Sigmoid colon (tissue), 7 donors: ENCODE data around the gene OR11H6. TPM values are rescaled to one million over a fixed set of nuclear protein-coding genes. Genes with fewer than 3 reads are reported as not detected.
"Not testable (repeated sequence)": the region's sequence is repeated elsewhere in the genome, so short reads cannot be mapped to it uniquely, and the experiment has no call there.

Source experiments
- DNase-seq: peaks from one replicate; pipeline ENCODE4 v3.0.0-alpha.2; 2019
- H3K27ac ChIP-seq, 4 donors: fragments of 200-600 bp; sonication (generic); one replicate each; pipeline ENCODE4 v1.5.1; 2016 to 2019; ENCODE audit warnings: mild to moderate bottlenecking in 1 of 4
- H3K27me3 ChIP-seq, 3 donors: fragments of 200-600 bp; sonication (generic); one replicate each; pipeline ENCODE4 v1.5.1; 2019; ENCODE audit warnings: mild to moderate bottlenecking in 1 of 3
- H3K36me3 ChIP-seq, 4 donors: fragments of 200-600 bp; sonication (generic); one replicate each; pipeline ENCODE4 v1.5.1; 2016 to 2019
- H3K4me1 ChIP-seq, 4 donors: fragments of 200-600 bp; sonication (generic); one replicate each; pipeline ENCODE4 v1.5.1; 2017 to 2019
- H3K4me3 ChIP-seq, 4 donors: fragments of 200-600 bp; sonication (generic); one replicate each; pipeline ENCODE4 v1.5.1; 2017 to 2019; ENCODE audit warnings: mild to moderate bottlenecking in 2 of 4, moderate library complexity in 1 of 4
- H3K9me3 ChIP-seq, 4 donors: fragments of 200-600 bp in 3 of 4; sonication (generic) in 3 of 4; one replicate each; pipeline versions ENCODE4 v1.5.1 to v1.6.1; 2013 to 2019
- CTCF ChIP-seq, 4 experiments: fragments of 450-650 bp in 3 of 4; fragments of 200-600 bp in 1 of 4; IDR thresholded peaks; one replicate each; pipeline ENCODE4 v1.5.1; 2016 to 2019; ENCODE audit warnings: antibody characterized with exemption in 4 of 4, mild to moderate bottlenecking in 3 of 4, moderate library complexity in 2 of 4
- EP300 ChIP-seq, 4 donors: sonication (generic); formaldehyde crosslinking; IDR thresholded peaks; one replicate each; pipeline ENCODE4 v1.6.1; 2017; ENCODE audit warnings: antibody characterized with exemption in 4 of 4
- POLR2A ChIP-seq, 2 donors: fragments of 450-650 bp; IDR thresholded peaks; one replicate each; pipeline ENCODE4 v1.6.1; 2016; ENCODE audit warnings: antibody characterized with exemption in 2 of 2, mild to moderate bottlenecking in 2 of 2, moderate library complexity in 2 of 2
- POLR2AphosphoS5 ChIP-seq, 4 donors: sonication (generic); formaldehyde crosslinking; IDR thresholded peaks; one replicate each; pipeline ENCODE4 v1.6.1; 2017; ENCODE audit warnings: antibody characterized with exemption in 4 of 4
- WGBS, 2 donors: extraction: QIAGEN DNeasy Blood & Tissue Kit; methylation state at CpG; one replicate each; pipeline ENCODE4 v1.1.7; 2013; 5-methylcytosine and 5-hydroxymethylcytosine counted together
- intact Hi-C: fragments of 100-400 bp; cut with DNase I; formaldehyde crosslinking; loops from one replicate; pipeline ENCODE4 v1.15.1; 2023
- polyA plus RNA-seq, 3 donors: library from polyadenylated mRNA; stranded (reverse); fragments of 200-250 nt; gene quantifications; one replicate each; pipeline ENCODE4 v1.2.3, GENCODE V29; 2013
- small RNA-seq, 3 donors: library from RNA; depleted of rRNA; stranded (forward); fragments of <200 nt; gene quantifications; one replicate each; pipeline ENCODE3, GENCODE V24; 2016
- total RNA-seq, 4 donors: library from RNA; depleted of rRNA; stranded (reverse); fragments of >200 nt; gene quantifications; one replicate each; pipeline ENCODE4 v1.1.0, GENCODE V29; 2016
- donor health status: healthy with polysubstance abuse.
- donor health status: Bipolar disorder and iron deficiency.
- donor health status: healthy.

OR11H6 gene
- total and polyA plus RNA-seq, 7 donors = not detected

DNA sequence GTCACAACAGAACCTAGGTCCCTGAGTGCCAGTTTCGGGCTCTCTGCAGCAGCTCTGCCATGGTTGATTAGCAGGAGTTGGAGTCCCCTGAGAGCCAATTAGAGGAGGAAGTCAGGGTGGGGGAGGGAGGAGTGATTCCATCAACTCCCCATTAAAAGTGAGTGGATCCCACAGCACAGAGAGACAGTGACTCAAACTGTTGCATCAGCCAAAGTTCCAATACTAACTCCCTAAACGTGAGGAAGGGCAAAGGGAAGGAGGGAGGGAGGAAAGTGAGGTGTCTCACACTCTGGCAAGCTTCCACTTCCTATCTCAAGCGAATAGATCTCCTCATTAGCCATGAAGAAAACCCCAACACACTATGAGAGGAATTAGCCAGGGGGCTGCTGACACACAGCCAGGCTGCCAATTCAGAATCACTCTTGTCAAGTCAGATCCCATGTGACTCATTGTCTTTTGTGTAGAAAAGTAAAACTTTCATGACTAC is 39.2 kb downstream of the OR11H6 start:
- no peak for DNase-seq
- WGBS, 2 donors = 61 to 64% methylated on average over 3 of the region's 3 CpGs

DNA sequence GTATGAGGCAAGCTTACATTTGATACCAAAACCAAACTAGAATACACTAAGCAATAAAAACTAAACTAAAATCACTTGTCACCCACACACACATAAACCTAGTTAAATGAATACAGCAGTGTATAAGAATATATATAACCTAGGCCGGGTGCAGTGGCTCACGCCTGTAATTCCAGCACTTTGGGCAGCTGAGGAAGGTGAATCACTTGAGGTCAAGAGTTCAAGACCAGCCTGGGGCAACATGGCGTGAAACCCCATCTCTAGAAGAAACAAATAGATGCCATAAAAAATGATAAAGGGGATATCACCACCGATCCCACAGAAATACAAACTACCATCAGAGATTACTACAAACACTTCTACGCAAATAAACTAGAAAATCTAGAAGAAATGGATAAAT is 40.9 kb downstream of the OR11H6 start:
- H3K4me1 ChIP-seq, H3K4me3 ChIP-seq, H3K27me3 ChIP-seq, H3K27ac ChIP-seq, intact Hi-C loops, DNase-seq, H3K9me3 ChIP-seq, H3K36me3 ChIP-seq: not testable (repeated sequence)
- 92 to 96% methylated on average over 5 of the region's 5 CpGs for WGBS, 2 donors

More for the DNA sequence above, 39.2 kb downstream of the OR11H6 start:
- Histone ChIP-seq H3K4me3 (no peak overlapping the region), H3K9me3 (no peaks in the 10 kb centered on the region), H3K27ac (no peak overlapping the region), H3K27me3 (no peaks in the 10 kb centered on the region), H3K36me3 (no peaks in the 10 kb centered on the region), H3K4me1 (no peaks in the 10 kb centered on the region)
- TF ChIP-seq POLR2AphosphoS5 (IDR thresholded peaks at IDR 0.05) = no peak
- TF ChIP-seq CTCF (IDR thresholded peaks at IDR 0.05) = no peak
- TF ChIP-seq EP300 (IDR thresholded peaks at IDR 0.05) = no peak
- no peak for TF ChIP-seq POLR2A (IDR thresholded peaks at IDR 0.05)
- intact Hi-C loops = no loop called here

GRCh38 chr14:20274062-20274461 is 50.6 kb downstream of the OR11H6 start:
- H3K4me3 ChIP-seq = no peak overlapping the region
- H3K36me3 ChIP-seq = no peaks in the 10 kb centered on the region
- TF ChIP-seq EP300 (IDR thresholded peaks at IDR 0.05) (no peak), POLR2A (IDR thresholded peaks at IDR 0.05) (no peak), CTCF (IDR thresholded peaks at IDR 0.05) (no peak), POLR2AphosphoS5 (IDR thresholded peaks at IDR 0.05) (no peak)
- WGBS, 2 donors = 98% methylated on average over 2 of the region's 2 CpGs
- intact Hi-C loops = no loop called here
- H3K27me3 ChIP-seq = no peaks in the 10 kb centered on the region
- no peak overlapping the region for H3K27ac ChIP-seq
- no peak for DNase-seq
- no peaks in the 10 kb centered on the region for H3K4me1 ChIP-seq
- peaks cover 0 to 11% (median 0%) of the 10 kb centered on the region in 4 donors for H3K9me3 ChIP-seq

Small RNA genes within 50 kb of the gene (small RNA-seq; reads per million reads assigned to genes)
- gene GTF2IP22 = 0 reads per million in 3 donors

Other genes with a start within 250 kb of the OR11H6 start
- not detected for gene OR4K15, start 248.1 kb upstream of the OR11H6 start, total RNA-seq
- not detected for gene OR4K15, start 248.1 kb upstream of the OR11H6 start, polyA plus RNA-seq
- not detected for gene OR4Q2, start 221.5 kb upstream of the OR11H6 start, total RNA-seq
- not detected for gene OR4Q2, start 221.5 kb upstream of the OR11H6 start, polyA plus RNA-seq
- gene OR4K14, start 204.4 kb upstream of the OR11H6 start, total RNA-seq = not detected
- not detected for gene OR4K14, start 204.4 kb upstream of the OR11H6 start, polyA plus RNA-seq
- not detected for gene OR4K13, start 187.7 kb upstream of the OR11H6 start, total RNA-seq
- gene OR4K13, start 187.7 kb upstream of the OR11H6 start, polyA plus RNA-seq = not detected
- not detected for gene OR4L1, start 163.7 kb upstream of the OR11H6 start, total RNA-seq
- not detected for gene OR4L1, start 163.7 kb upstream of the OR11H6 start, polyA plus RNA-seq
- gene OR4K17, start 113.0 kb upstream of the OR11H6 start, total RNA-seq = not detected
- not detected for gene OR4K17, start 113.0 kb upstream of the OR11H6 start, polyA plus RNA-seq
- gene OR4N5, start 84.9 kb upstream of the OR11H6 start, total RNA-seq = not detected
- gene OR4N5, start 84.9 kb upstream of the OR11H6 start, polyA plus RNA-seq = not detected
- not detected for gene OR11G2, start 32.8 kb upstream of the OR11H6 start, total RNA-seq
- gene OR11G2, start 32.8 kb upstream of the OR11H6 start, polyA plus RNA-seq = not detected
- not detected for gene OR11H7, start 5.3 kb downstream of the OR11H6 start, total RNA-seq
- gene OR11H7, start 5.3 kb downstream of the OR11H6 start, polyA plus RNA-seq = not detected
- not detected for gene OR11H4, start 15.6 kb downstream of the OR11H6 start, total RNA-seq
- not detected for gene OR11H4, start 15.6 kb downstream of the OR11H6 start, polyA plus RNA-seq
- gene TTC5, start 82.2 kb downstream of the OR11H6 start, total RNA-seq = 10 to 100 TPM in 2 of 4 donors, 1 to 10 TPM in 2; 6.8 to 16.3 (median 10.1) TPM
- 1 to 10 TPM; 3.6 to 6.5 (median 5.3) TPM for gene TTC5, start 82.2 kb downstream of the OR11H6 start, polyA plus RNA-seq
- gene CCNB1IP1, start 109.6 kb downstream of the OR11H6 start, total RNA-seq = 10 to 100 TPM; 43.2 to 55.8 (median 44.4) TPM
- gene CCNB1IP1, start 109.6 kb downstream of the OR11H6 start, polyA plus RNA-seq = 10 to 100 TPM; 31.2 to 54.1 (median 44.4) TPM
- 10 to 100 TPM in 3 of 4 donors, 1 to 10 TPM in 1; 7.4 to 14.3 (median 10.6) TPM for gene PARP2, start 119.9 kb downstream of the OR11H6 start, total RNA-seq
- gene PARP2, start 119.9 kb downstream of the OR11H6 start, polyA plus RNA-seq = 10 to 100 TPM in 1 of 3 donors, 1 to 10 TPM in 2; 6.0 to 11.8 (median 7.4) TPM
- gene TEP1, start 189.8 kb downstream of the OR11H6 start, total RNA-seq = 10 to 100 TPM; 12.7 to 42.7 (median 19.6) TPM
- 10 to 100 TPM; 19.2 to 43.7 (median 22.9) TPM for gene TEP1, start 189.8 kb downstream of the OR11H6 start, polyA plus RNA-seq
- gene KLHL33, start 212.5 kb downstream of the OR11H6 start, total RNA-seq = 1 to 10 TPM in 1 of 4 donors, under 1 TPM in 3; 0.33 to 1.4 (median 0.62) TPM
- gene KLHL33, start 212.5 kb downstream of the OR11H6 start, polyA plus RNA-seq = under 1 TPM; 0.23 to 0.60 (median 0.23) TPM
- gene OSGEP, start 231.1 kb downstream of the OR11H6 start, total RNA-seq = 10 to 100 TPM; 34.1 to 65.6 (median 50.7) TPM
- 10 to 100 TPM; 21.0 to 49.4 (median 29.8) TPM for gene OSGEP, start 231.1 kb downstream of the OR11H6 start, polyA plus RNA-seq
- gene APEX1, start 231.5 kb downstream of the OR11H6 start, total RNA-seq = 100 to 1,000 TPM; 118 to 181 (median 146) TPM
- gene APEX1, start 231.5 kb downstream of the OR11H6 start, polyA plus RNA-seq = 100 to 1,000 TPM in 1 of 3 donors, 10 to 100 TPM in 2; 84.4 to 150 (median 99.7) TPM
- 10 to 100 TPM; 18.9 to 28.0 (median 22.8) TPM for gene PIP4P1, start 237.7 kb downstream of the OR11H6 start, total RNA-seq
- 10 to 100 TPM; 30.3 to 40.9 (median 32.4) TPM for gene PIP4P1, start 237.7 kb downstream of the OR11H6 start, polyA plus RNA-seq
- 10 to 100 TPM in 2 of 4 donors, 1 to 10 TPM in 2; 5.5 to 32.3 (median 10.6) TPM for gene PNP, start 245.7 kb downstream of the OR11H6 start, total RNA-seq
- gene PNP, start 245.7 kb downstream of the OR11H6 start, polyA plus RNA-seq = 100 to 1,000 TPM in 2 of 3 donors, 10 to 100 TPM in 1; 60.7 to 121 (median 104) TPM